ENCODE data around the gene CYP4A22.
"Not testable (repeated sequence)": the region's sequence is repeated elsewhere in the genome, so short reads cannot be mapped to it uniquely, and the experiment has no call there.

Gene CYP4A22

DNA sequence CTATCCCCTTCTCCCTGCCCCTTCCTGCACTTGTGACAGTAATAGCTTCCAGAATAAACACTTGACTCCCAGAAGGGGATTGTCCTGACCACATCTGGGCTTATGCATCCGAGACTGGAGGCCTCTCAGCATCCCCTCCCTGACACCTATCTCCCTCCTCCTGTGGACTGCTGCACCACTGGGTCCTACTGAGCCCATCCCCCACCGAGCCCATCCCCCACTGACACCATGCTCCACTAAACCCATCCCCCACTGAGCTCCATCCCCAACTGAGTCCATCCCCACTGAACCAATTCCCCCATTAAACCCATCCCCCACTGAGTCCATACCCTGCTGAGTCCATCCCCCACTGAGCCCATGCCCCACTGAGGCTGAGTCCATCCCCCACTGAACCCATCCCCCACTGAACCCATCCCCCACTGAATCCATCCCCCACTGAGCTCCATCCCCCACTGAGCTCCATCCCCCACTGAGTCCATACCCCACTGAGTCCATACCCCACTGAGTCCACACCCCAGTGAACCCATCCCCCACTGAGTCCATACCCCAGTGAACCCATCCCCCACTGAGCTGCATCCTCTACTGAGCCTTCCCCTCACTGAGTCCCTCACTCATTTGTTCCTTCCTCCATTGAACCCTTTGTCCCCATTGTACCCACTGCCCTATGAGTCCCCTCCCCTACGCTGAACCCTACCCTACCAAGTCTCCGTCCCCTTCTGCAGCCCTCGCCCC lies 47.0 kb downstream of the CYP4A22 start:
- in situ Hi-C loops (cut with MboI; ENCODE audit: low sequenced_read_pairs), result no loop called here

DNA sequence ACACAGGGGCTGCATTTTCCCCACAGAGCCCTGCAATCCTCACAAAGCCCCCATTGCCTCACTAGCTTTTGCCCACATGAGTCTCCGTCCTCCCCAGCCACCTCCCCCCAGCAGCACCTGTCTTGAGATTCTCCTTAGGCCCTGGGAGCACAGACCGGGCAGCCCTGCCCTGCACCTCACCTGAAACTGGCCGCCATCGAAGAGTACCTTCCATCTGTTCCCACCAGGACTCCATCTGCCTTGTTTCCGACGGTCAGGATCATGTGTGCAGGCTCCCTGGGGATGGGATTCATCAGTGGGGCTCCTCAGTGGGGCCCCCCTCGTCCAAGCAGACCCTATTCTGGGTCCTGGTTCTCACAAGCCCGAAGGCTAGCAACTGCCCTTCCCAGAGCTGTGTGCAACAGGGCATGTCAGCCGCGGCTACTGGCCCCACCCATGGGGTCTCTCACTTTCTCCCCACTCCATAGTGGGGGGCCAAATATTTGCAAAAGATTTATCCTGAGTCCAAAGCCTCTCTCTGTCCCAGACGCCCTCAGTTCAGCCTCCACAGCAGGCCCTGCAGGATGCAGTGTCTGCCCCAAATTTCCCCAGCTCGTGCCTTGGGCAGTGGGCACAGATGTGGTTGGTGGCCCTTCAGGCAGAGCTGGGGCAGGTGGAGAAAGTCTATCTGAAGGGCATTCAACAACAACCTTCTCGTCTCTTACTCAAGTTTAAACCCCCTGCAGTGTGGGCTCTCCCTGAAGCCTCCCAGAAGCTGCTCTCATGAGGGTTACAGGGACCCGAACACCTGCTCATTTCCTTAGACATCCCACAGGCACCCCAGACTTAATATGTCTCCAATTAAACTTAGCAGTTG lies 47.8 kb downstream of the CYP4A22 start:
- in situ Hi-C loops (cut with MboI; ENCODE audit: low sequenced_read_pairs), result no loop called here

DNA sequence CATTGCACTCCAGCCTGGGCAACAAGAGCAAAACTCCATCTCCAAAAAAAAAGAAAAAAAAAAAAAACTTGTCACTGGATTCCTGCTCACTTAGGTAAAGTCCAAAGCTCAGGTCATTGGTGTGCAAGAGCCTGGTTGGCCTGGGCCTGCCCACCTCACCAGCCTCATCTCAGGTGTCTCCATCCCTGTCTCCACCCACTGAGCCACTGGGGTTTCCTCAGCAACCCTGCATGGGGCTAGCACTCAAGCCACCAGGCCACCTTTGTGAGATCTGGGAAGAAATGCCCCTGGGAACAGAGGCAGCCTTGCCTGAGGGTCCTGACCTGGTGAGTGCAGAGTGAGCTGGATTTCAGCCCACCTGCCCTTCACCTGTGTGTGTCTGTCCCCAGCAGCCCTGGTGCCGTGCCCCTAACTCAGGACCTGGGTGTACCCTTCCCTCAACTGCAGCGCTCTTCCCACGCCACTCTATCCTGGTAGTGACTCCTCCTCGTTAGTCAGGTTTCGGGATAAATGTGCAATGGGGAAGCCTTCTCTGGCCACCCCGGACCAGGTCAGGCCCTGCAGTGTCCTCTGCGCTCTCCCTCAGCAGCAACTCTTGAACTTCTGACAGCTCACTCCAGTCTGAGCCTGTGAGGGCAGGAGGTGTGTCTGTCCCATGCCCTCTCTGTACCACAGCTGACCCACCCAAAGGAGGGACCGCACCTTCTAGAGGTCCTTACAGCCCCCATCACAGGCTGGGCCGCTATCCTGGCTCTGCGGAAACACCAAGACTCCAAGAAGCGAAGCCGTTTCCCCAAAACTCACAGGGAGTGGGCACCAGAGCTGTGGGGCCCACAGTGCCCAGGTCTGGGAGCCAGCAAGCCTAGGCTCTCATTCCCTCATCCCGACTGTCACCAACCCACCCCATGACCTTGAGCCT lies 49.3 kb downstream of the CYP4A22 start:
- in situ Hi-C loops (cut with MboI; ENCODE audit: low sequenced_read_pairs), result no loop called here

DNA sequence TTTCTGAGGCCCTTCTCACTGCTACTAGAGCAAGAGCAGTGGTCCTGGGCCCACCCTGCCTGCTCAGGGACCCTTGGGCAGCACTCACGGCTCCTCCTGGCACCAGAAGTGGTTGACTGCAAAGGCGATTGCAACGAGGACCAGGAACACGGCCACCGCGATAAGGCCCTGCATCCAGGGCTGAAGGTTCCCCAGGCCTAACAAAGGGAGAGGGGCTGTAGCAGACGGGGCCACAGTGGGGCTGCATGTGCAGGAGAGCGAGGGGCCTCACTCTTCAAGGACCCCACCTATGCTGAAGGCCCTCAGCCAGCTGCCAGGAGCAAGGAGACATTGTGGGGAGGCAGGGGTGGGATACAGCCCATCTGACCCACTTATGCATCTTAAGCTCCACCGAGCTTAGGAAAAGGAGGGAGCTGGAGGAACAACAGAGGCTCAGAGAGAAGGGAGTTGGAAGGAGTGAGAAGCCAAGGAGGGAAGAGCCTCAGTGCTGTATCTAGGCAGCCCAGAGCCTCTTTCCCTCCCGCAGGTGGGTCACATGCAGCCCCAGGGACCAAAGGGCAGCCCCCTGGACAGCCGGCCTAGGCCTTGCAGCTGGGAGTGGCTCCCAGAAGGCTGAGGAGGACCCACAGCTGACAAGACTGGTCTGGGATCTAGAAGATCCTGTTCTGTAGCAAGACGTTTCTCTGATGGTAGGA lies 50.1 kb downstream of the CYP4A22 start:
- in situ Hi-C loops (cut with MboI; ENCODE audit: low sequenced_read_pairs), result no loop called here

DNA sequence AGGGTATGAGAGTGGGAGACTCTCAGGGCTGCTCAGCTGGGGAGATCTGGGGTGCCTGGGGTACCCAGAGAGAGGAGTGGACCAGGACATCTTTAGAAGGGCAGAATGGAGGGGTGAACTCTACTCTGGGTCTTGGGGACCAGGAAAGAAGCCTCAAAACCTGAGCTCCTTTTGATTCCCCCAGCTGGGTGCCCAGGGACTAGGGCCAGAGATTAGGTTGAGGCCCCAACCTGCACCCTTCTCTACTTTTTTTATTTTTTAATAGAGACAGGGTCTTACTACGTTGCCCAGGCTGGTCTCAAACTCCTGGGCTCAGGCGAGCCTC lies 50.6 kb downstream of the CYP4A22 start:
- in situ Hi-C loops (cut with MboI; ENCODE audit: low sequenced_read_pairs), result no loop called here

DNA sequence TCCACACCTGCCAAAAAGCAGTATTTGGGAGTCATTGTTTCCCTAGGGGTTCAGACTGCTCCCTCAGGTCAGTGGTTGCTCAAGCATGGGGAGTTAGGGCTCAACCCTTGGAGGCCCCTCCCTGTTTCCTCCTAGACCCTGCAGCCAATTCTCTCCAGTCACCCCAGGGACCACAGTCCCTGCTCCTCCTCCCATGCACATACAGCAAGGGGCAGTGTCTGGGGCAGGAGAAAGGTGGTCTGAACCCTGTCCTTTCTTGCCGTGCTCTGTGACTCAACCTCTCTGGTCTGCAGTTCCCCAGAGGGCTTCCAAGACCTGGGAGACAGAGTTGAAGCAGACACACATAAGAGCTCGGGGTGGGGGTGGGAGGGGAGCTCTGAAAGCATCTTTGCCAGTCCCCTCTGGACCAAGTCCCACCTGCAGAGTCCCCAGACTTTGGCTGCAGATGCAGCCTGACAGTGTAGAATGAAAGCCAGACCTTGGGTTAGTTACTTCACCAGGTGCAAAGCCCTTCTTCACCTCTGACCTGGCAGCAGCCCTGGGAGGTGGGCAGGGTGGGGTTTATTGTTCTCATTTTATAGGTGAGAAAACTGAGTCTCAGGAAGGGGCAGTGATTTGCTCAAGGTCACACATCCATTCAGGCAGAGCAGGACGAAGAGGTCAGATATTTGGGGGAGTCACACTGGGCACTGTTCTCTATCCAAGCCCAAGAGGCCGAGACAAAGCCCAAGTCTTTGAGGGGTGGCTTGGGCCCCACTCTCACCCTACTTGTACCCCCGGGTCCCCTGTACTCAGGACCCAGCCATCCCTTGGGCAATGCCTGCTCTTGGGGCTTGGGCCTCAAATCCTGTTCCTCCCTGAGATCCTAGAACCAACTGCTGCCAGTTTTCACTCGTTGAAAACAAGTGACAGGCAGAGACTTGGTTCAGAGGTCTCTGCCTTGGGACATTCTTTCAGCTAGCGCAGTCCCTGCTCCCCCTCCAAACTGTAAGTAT lies 51.8 kb downstream of the CYP4A22 start:
- in situ Hi-C loops (cut with MboI; ENCODE audit: low sequenced_read_pairs), result no loop called here

DNA sequence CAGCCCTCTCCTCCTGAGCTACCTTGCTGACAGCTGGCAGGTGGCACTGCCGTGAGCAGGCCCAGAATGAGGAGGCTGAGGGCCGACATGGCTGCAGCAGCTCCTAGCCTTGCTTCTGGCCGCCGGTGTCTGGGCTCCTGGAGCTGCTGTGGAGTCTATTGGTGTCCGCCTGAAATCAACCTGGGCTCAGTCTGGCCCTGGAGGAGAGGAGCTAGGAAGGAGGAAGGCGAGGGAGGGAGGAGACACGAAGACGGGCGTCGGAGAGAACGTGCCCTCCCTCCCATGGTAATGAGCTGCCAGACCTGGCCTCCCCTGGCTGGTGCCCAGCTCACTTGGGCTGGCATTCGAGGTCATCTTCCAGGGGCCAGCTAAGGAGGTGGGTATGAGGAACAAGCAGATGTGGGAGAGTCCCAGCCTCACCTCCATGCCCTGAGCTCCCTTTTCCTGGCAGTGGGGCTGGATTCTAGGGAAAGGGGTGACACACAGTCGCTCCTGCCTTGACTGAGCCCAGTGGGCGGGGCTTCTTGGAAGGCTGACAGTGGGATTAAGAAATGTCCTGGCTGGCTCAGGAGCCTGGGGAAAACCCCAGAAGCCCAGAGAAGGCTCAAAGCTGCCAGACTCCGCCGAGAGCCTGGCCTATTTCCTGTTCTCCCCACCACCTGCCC lies 52.7 kb downstream of the CYP4A22 start, which contains the start of gene PDZK1IP1:
Gene PDZK1IP1 (minus strand): TSS at position 193 of the 665 bp plus-strand sequence. CDS start 104 bp downstream, at position 89.
- in situ Hi-C loops (cut with MboI; ENCODE audit: low sequenced_read_pairs), result no loop called here

DNA sequence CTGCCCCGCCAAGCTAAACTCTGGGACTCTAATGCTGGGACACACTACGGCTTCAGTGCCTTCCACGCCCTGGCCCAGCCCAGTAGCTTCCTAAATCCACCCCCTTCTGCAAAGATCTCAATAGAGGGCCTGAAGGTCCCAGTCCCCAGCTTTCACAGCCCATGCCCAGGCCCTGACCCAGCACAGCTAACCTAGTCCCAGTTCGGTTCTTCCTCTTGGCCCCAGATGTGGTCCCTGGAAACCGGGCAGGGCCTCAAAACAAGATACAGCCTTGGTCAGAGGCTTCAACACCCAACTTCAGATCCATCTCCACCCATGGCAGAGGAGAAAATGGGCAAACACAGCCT lies 53.2 kb downstream of the CYP4A22 start:
- in situ Hi-C loops (cut with MboI; ENCODE audit: low sequenced_read_pairs), result no loop called here

DNA sequence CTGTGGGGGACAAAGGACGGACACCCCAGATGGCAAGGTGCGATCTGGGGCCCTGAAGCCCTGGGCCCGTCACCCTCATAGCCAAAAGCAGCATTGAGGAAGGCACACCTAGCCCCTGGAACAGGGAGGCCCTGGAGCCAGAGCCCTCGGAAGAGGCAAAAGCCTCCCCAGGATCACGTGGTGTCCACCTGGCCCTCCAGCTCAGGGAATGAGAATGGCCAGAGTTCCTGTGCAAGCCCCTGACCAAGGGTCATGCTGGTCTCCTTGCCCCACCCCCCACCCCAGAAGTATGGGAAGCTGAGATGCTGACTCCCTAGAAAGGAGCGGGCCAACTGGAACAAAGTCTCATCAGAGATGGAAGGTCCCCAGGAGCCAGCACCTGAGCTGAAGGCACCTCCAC lies 53.6 kb downstream of the CYP4A22 start:
- in situ Hi-C loops (cut with MboI; ENCODE audit: low sequenced_read_pairs), result no loop called here

DNA sequence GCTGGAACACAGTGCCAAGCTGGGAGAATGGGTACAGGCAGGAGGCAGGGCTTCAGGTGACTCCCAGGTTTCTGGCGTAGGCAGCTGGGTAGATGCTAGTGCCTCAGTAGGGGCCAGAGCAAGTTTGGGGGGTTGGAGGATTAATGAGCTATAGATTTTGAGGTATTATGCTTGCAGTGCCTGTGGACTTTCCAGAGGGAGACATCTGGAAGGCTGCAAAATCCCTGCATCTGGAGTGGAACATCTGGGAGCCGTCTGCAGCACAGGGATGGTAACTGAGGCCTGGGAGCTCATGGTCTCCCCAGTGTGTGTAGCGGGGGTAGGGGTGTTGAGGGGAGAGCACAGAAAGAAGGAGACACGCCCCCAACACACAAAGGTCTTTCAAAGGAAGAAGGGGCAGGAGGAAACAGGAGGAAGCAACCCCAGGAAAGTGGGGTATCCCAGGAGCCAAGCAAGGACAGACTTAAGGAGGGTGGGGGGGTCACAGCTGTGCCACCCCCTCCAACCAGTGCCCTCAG lies 54.8 kb downstream of the CYP4A22 start:
- in situ Hi-C loops (cut with MboI; ENCODE audit: low sequenced_read_pairs), result no loop called here

DNA sequence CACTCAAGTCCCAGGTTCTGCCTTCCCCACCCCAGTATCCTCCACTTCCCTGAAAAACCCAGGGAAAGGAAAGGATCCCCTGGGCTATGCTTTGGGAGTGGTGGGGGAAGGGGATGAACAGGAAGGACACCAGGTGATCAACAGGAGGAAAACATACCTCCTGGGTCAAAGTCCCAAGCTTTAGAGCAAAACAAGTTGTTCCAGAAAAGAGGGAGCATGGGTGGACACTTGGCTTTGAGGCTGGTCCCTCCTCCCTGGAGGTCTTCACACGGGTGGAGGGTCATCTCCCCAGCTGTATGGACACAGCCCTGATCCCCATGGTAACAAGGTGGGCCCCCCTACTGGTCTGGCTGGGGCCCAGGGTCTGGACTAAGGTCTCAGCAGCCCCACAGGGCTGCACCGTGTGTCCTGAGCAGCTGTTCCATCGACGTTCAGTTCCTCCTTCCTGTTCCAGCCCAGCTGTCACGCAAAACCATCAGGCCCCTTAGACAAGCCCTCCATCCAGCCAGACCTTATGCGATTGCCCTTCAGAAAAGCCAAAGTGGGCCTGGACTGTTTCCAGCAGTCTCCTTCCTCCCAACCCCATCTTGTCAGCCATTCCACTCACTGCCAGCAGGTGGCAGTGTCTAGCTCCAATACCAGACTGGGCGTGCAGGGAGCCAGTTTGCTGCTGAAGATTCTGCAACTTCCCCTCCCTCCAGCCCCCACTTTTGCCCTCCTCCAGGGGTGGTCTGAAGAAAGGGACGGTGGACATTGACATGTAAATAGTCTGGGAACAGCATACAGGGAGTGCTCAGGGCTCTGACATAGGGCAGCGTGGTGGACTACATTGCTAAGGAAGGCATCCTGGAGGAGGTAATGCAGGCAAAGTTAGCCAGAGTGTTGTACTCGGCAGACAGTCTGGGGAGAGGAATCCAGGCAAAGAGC lies 55.5 kb downstream of the CYP4A22 start:
- in situ Hi-C loops (cut with MboI; ENCODE audit: low sequenced_read_pairs), result no loop called here

DNA sequence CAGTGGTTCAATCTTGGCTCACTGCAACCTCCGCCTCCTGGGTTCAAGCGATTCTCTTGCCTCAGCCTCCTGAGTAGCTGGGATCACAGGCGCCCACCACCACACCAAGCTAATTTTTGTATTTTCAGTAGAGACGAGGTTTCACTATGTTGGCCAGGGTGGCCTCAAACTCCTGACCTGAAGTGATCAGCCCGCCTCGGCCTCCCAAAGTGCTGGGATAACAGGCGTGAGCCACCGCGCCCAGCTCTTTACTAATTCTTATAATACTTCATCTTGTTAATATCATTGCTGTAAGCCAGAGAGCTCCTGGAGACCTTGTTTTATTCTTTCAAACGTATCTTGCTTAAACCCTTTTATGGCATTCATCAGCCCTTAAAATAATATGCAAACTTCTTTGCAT lies 56.3 kb downstream of the CYP4A22 start:
- in situ Hi-C loops (cut with MboI; ENCODE audit: low sequenced_read_pairs), result not testable (repeated sequence)

DNA sequence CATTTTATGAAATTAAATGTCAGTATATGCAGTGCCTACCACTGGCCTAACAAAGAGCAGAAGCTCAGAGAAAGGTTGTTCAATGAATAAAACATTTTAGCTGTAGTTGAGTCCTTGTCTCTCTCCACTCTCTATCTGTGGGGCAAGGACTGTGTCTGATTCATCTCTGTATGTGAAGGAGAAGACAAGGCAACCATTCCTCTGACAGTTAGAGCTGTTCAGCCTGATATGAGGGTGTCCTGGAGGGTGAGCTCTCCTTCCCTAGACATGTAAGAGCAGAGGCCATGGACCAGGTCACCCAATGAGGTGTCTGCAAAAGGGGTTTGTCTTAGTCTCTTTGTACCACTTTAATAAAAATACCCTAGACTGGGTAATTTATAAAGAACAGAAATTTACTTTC lies 57.1 kb downstream of the CYP4A22 start:
- in situ Hi-C loops (cut with MboI; ENCODE audit: low sequenced_read_pairs), result no loop called here

DNA sequence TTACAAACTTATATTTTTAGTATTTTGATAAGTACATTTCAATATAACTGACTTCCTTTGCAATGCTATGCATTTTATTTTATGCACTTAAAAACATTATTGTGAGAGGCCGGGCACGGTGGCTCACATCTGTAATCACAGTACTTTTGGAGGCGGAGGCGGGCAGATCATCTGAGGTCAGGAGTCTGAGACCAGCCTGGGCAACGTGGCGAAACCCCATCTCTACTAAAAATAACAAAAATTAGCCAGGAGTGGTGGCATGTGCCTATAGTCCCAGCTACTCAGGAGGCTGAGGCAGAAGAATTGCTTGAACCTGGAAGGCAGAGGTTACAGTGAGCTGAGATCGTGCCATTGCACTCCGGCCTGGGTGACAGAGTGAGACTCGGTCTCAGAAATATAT lies 58.7 kb downstream of the CYP4A22 start:
- in situ Hi-C loops (cut with MboI; ENCODE audit: low sequenced_read_pairs), result not testable (repeated sequence)

DNA sequence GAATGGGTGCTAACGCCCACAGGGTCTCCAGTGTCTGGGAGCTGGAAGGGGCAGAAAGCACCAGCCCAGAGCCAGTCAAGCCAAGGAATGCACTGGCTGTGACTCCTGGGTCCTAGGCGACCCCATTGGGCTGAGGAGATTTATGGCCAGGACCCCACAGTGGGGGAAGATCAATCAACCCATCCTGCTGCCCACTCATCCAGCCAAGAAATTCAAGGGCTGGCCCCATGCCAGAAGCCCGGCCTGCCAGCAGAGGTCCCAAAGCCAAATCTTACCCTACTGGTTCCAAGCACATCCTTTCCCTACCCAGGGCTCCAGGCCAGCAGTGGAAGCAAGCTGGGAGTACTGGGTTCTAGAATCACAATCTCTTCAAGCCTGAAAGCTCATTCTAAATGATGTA lies 59.4 kb downstream of the CYP4A22 start:
- in situ Hi-C loops (cut with MboI; ENCODE audit: low sequenced_read_pairs), result no loop called here

DNA sequence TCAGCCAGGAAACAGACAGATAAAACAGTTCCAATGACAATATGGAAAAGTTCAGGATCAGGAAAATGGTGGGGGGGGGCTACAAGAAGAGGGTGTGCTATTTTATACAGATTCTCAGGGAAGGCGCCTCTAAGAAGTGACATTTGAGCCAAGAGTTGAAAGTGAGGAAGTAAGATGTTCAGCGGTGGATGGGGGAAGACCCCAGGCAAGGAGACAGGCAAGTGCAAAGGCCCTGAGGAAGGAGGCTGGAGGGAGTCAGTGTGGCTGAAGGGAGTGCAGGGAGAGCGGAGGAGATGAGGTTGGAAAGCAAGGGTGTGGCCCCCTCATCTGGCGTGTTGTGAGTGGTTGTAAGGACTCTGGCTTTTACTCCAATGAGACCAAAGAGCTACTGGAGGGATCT lies 61.0 kb downstream of the CYP4A22 start:
- in situ Hi-C loops (cut with MboI; ENCODE audit: low sequenced_read_pairs), result no loop called here
